NT2/D1 (cell line): Measurements from ENCODE around the gene SORL1.

Source experiments
- YY1 ChIP-seq: IDR thresholded peaks from 2 replicates; pipeline ENCODE4 v1.6.1; 2011; ENCODE audit not compliant: insufficient read length, insufficient read depth
- ZNF274 ChIP-seq: IDR thresholded peaks from 2 replicates; pipeline ENCODE4 v1.6.1; 2011; ENCODE audit warnings: mild to moderate bottlenecking, low read depth, low read length

DNA sequence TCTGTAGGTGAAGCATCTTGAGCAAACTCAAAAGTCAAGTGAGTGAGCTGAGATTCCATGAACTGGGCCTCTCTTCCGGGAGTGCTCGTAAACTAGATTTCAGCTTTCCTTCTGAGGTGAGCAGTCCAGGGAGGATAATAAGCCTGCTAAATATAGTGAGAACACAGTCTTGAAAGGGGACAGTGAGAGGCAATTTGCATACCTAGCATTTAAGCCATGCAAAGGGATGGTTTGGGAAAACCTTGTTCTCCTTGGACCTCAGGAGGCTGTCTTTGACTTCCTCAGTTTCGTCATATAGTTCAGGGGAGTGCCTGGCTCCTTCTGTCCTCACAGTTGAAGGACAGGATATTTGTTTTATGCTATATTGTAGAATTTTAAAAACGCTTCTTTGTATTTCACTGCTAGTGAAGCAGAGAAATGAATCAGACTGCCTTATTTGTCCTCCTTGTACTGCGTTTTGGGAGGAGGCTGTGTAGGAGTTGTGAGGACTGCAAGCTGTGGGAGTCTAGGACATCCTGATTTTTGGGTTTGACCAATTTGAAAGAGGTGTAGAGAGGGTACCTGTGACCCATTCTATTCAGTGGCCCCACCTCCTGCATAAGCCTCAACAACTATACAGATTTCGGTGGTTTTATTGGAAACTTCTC lies 11.7 kb downstream of the SORL1 start:
- TF ChIP-seq YY1 (no peak), ZNF274 (no peak)
